B cell (primary cell): ENCODE results near the gene NCMAP. TPM values are rescaled to one million over a fixed set of nuclear protein-coding genes. Genes with fewer than 3 reads are reported as not detected.

Experiments used
- ATAC-seq: fragments of 200-7000 bp; cut with Tn5 transposase; one replicate; pipeline ENCODE4 v1.10.0; 2021; ENCODE audit warnings: low read depth, mild to moderate bottlenecking, moderate number of reproducible peaks, moderate library complexity
- CTCF ChIA-PET: fragments of 350-600 bp; sonication (Branson Sonifier 250); formaldehyde crosslinking; loops from one replicate; lab custom pipeline; 2021; ENCODE audit warnings: antibody characterized with exemption, inconsistent platforms; lab: Charles Lee
- POLR2A ChIA-PET: fragments of 350-600 bp; sonication (Branson Sonifier 250); formaldehyde crosslinking; loops from one replicate; lab custom pipeline; 2021; ENCODE audit warnings: antibody characterized with exemption; lab: Charles Lee
- DNase-seq: peaks from one replicate; pipeline ENCODE4 v3.0.0; 2013
- H2AFZ ChIP-seq: 2 replicates; pipeline ENCODE4 v1.6.1; 2012; ENCODE audit warnings: mild to moderate bottlenecking, low read depth, low read length; ENCODE audit not compliant: insufficient read depth, poor library complexity, severe bottlenecking
- H3K27ac ChIP-seq, 2 donors: 1 replicate in 1 of 2; 2 replicates in 1 of 2; pipeline ENCODE4 v1.5.1; 2012 to 2013; ENCODE audit warnings: low read length in 2 of 2, mild to moderate bottlenecking in 2 of 2, moderate library complexity in 1 of 2
- H3K27me3 ChIP-seq, 4 experiments: fragments of 200-600 bp in 1 of 4; sonication (generic) in 1 of 4; replicated peaks in 1 of 4; 1 replicate in 2 of 4; 2 replicates in 2 of 4; pipeline versions ENCODE4 v1.6.1 to v1.7.0; 2013 to 2016; ENCODE audit warnings: low read length in 3 of 4, mild to moderate bottlenecking in 2 of 4, mixed read lengths in 1 of 4, moderate library complexity in 1 of 4; ENCODE audit not compliant: insufficient read depth in 4 of 4, control insufficient read depth in 3 of 4; ENCODE audit errors: control extremely low read depth in 1 of 4
- H3K36me3 ChIP-seq, 2 experiments: replicated peaks in 1 of 2; 1 replicate in 1 of 2; 2 replicates in 1 of 2; pipeline versions ENCODE4 v1.6.1 to v1.7.1; 2013; ENCODE audit warnings: low read length in 1 of 2; ENCODE audit not compliant: insufficient read depth in 2 of 2, control insufficient read depth in 1 of 2; ENCODE audit errors: control extremely low read depth in 1 of 2, extremely low read depth in 1 of 2
- H3K4me1 ChIP-seq, 2 donors: fragments of 200-600 bp in 1 of 2; sonication (generic) in 1 of 2; 1 replicate in 1 of 2; 2 replicates in 1 of 2; pipeline versions ENCODE4 v1.5.1 to v1.6.1; 2013 to 2017; ENCODE audit warnings: low read length in 2 of 2; ENCODE audit not compliant: control insufficient read depth in 2 of 2, insufficient read depth in 2 of 2
- H3K4me2 ChIP-seq: replicated peaks from 2 replicates; pipeline ENCODE3; 2012; ENCODE audit warnings: mild to moderate bottlenecking, low read depth, low read length; ENCODE audit not compliant: poor library complexity, severe bottlenecking
- H3K4me3 ChIP-seq, 5 experiments: fragments of 200-600 bp in 1 of 5; sonication (generic) in 1 of 5; 1 replicate in 3 of 5; 2 replicates in 2 of 5; pipeline versions ENCODE4 v1.5.1 to v1.7.0; 2011 to 2016; ENCODE audit warnings: low read length in 4 of 5, mild to moderate bottlenecking in 4 of 5, low read depth in 2 of 5, control low read depth in 1 of 5, moderate library complexity in 1 of 5; ENCODE audit not compliant: insufficient read depth in 1 of 5; ENCODE audit errors: control extremely low read depth in 1 of 5, extremely low read depth in 1 of 5
- H3K79me2 ChIP-seq: fragments of 200-600 bp; sonication (generic); one replicate; pipeline ENCODE4 v1.6.0; 2016; ENCODE audit warnings: low read length; ENCODE audit not compliant: control insufficient read depth, insufficient read depth
- H3K9ac ChIP-seq: fragments of 200-600 bp; sonication (generic); 2 replicates; pipeline ENCODE4 v1.6.1; 2017; ENCODE audit warnings: mild to moderate bottlenecking, low read length, moderate library complexity
- H3K9me3 ChIP-seq, 3 donors: one replicate each; pipeline versions ENCODE4 v1.6.1 to v1.7.1; 2013; ENCODE audit warnings: low read length in 2 of 3; ENCODE audit not compliant: control insufficient read depth in 2 of 3, insufficient read depth in 1 of 3; ENCODE audit errors: control extremely low read depth in 1 of 3
- H4K20me1 ChIP-seq: 2 replicates; pipeline ENCODE4 v1.6.0; 2012; ENCODE audit warnings: mild to moderate bottlenecking, low read length; ENCODE audit not compliant: insufficient read depth, control insufficient read depth, poor library complexity, severe bottlenecking
- H3K27ac Mint-ChIP-seq: one replicate; pipeline ENCODE4 v1.8.0; 2021; ENCODE audit warnings: mixed read lengths
- H3K27me3 Mint-ChIP-seq: one replicate; pipeline ENCODE4 v1.8.0; 2021; ENCODE audit warnings: mixed read lengths
- H3K4me1 Mint-ChIP-seq: one replicate; pipeline ENCODE4 v1.8.0; 2021; ENCODE audit warnings: mixed read lengths
- H3K4me3 Mint-ChIP-seq: one replicate; pipeline ENCODE4 v1.8.0; 2021; ENCODE audit warnings: mixed read lengths
- H3K9me3 Mint-ChIP-seq: one replicate; pipeline ENCODE4 v1.8.0; 2022; ENCODE audit warnings: mixed read lengths; ENCODE audit not compliant: insufficient read depth
- CTCF ChIP-seq: fragments of 200-600 bp; IDR thresholded peaks from one replicate; pipeline ENCODE4 v1.8.0; 2022; ENCODE audit warnings: antibody characterized with exemption, mild to moderate bottlenecking
- EZH2 ChIP-seq: IDR thresholded peaks from 2 replicates; pipeline ENCODE4 v1.6.1; 2012; ENCODE audit warnings: borderline replicate concordance, low read depth, mild to moderate bottlenecking, moderate library complexity, low read length; ENCODE audit not compliant: insufficient read depth, poor library complexity, severe bottlenecking
- WGBS: methylation state at CpG from one replicate; pipeline ENCODE4 v1.1.5; 2013; ENCODE audit warnings: missing lambda C conversion rate; ENCODE audit not compliant: insufficient coverage; 5-methylcytosine and 5-hydroxymethylcytosine counted together
- intact Hi-C: fragments of 100-400 bp; cut with micrococcal nuclease; formaldehyde crosslinking; loops from one replicate; pipeline ENCODE4 v1.10.0; 2022
- polyA plus RNA-seq: library from polyadenylated mRNA; depleted of rRNA; stranded (reverse); fragments of >200 nt; gene quantifications from 2 replicates; pipeline ENCODE4 v1.2.3, GENCODE V29; 2012
- total RNA-seq, 2 donors: library from RNA; stranded (reverse); fragments of 120-200 nt in 1 of 2; gene quantifications; 1 replicate in 1 of 2; 2 replicates in 1 of 2; pipeline versions ENCODE4 v1.2.3 to v1.2.4, GENCODE V29; 2013 to 2022

The NCMAP gene
- total and polyA plus RNA-seq, 2 donors (not counting 1 experiment from before 2014, with no cell fraction given): not detected

- no peaks in the 10 kb centered on the region for H3K27me3 ChIP-seq
- peaks cover 50% of the 10 kb centered on the region for H4K20me1 ChIP-seq
- H3K4me1 ChIP-seq: peaks cover 17 to 25% of the 10 kb centered on the region in 2 donors
- Mint-ChIP-seq H3K4me3 (peak overlapping the region; percentile 96), H3K9me3 (no peaks in the 10 kb centered on the region), H3K27me3 (no peaks in the 10 kb centered on the region), H3K27ac (peak overlapping the region; percentile 99), H3K4me1 (peaks cover 36% of the 10 kb centered on the region)
- peak overlapping the region; percentile 95 for H3K9ac ChIP-seq
- POLR2A ChIA-PET: interaction anchor here (0.6 to 1.0 kb wide), 3 partner anchors 17 to 149 kb away, joined by 3 to 4 read pairs (median 4); no protein-coding TSS in a partner anchor
- H3K79me2 ChIP-seq: peaks cover 56% of the 10 kb centered on the region
- intact Hi-C loops: loop anchor here (1.0 to 10.0 kb wide), 8 partner anchors 102 to 787 kb away; partner anchors contain the start of genes CLIC4, MACO1, NIPAL3 and RCAN3
- peak; percentile 10 for ATAC-seq
- peak overlapping the region; percentile 69 to 97 (median 89) for H3K4me3 ChIP-seq
- peak overlapping the region; percentile 84 to 93 for H3K27ac ChIP-seq
- under 1% methylated on average over 35 of the region's 53 CpGs for WGBS
- CTCF ChIA-PET: interaction anchor here (1.5 to 2.4 kb wide), 5 partner anchors 45 to 453 kb away, joined by 3 to 7 read pairs (median 5); partner anchors contain the start of gene RUNX3
- peaks cover 4 to 26% of the 10 kb centered on the region in 2 experiments for H3K36me3 ChIP-seq
- peak overlapping the region; percentile 86 for H3K4me2 ChIP-seq
- no peak for DNase-seq
- peak overlapping the region; percentile 76 for H2AFZ ChIP-seq
- no peaks in the 10 kb centered on the region for H3K9me3 ChIP-seq
- no peak for TF ChIP-seq EZH2
- no peak for TF ChIP-seq CTCF
These were observed 87.6 kb downstream of the NCMAP start for GRCh38 chr1:24643363-24644099.

GRCh38 chr1:24644100-24644384, 88.2 kb downstream of the NCMAP start:
- Histone ChIP-seq H2AFZ (no peak overlapping the region), H3K27ac (peak overlapping the region; percentile 84 to 93), H3K27me3 (no peaks in the 10 kb centered on the region), H3K4me3 (peak overlapping the region; percentile 69 to 97 (median 89)), H3K79me2 (peaks cover 61% of the 10 kb centered on the region), H4K20me1 (peaks cover 55% of the 10 kb centered on the region), H3K9ac (peak overlapping the region; percentile 95), H3K4me2 (peak overlapping the region; percentile 86), H3K9me3 (no peaks in the 10 kb centered on the region), H3K36me3 (peaks cover 4 to 31% of the 10 kb centered on the region in 2 experiments), H3K4me1 (peaks cover 17 to 25% of the 10 kb centered on the region in 2 donors)
- TF ChIP-seq EZH2: no peak
- no peak for TF ChIP-seq CTCF
- Mint-ChIP-seq H3K27ac (peak overlapping the region; percentile 99), H3K4me3 (peak overlapping the region; percentile 96), H3K27me3 (no peaks in the 10 kb centered on the region), H3K9me3 (no peaks in the 10 kb centered on the region), H3K4me1 (peaks cover 36% of the 10 kb centered on the region)
- DNase-seq (no peak), ATAC-seq (no peak)
- POLR2A ChIA-PET: no interaction called here
- CTCF ChIA-PET: interaction anchor here (1.5 to 2.4 kb wide), 2 partner anchors 45 to 188 kb away, joined by 5 to 7 read pairs; no protein-coding TSS in a partner anchor
- intact Hi-C loops: loop anchor here (5.0 to 10.0 kb wide), 2 partner anchors 662 to 691 kb away; partner anchors contain the start of genes SRSF10 and TMEM50A
- WGBS: 0% methylated on average over 8 of the region's 9 CpGs
